Measurements from ENCODE around the gene KAZALD1. TPM values are rescaled to one million over a fixed set of nuclear protein-coding genes. Genes with fewer than 3 reads are reported as not detected.

The KAZALD1 gene
- total RNA-seq, 1 experiment from 2014 or later: 42.3 TPM

DNA sequence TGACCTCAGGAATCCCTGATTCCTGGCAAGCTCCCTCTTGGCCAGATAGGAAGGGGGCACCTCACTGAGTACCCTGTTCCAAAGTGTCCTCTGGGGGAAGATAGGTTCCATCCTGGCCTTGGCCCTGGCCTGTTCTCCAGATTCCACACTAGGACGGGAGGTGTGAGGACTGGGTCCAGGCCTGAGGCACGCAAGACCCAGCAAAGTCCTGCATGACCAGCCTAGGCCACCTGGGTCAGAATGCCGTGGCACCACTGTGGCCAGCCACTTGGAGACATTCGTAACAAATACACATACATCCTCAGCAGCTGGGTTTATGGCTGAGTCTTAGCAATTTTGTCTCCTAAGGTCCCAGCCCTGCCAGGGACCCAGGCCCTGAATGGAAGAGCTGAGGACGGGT is 46.0 kb downstream of the KAZALD1 start:
- no TSS peak for BruUV-seq (replicated peaks)
- no peaks in the 10 kb centered on the region for H3K36me3 Mint-ChIP-seq (ENCODE audit: insufficient read depth, unreplicated experiment)
- CTCF ChIA-PET: interaction anchor here (0.7 to 2.5 kb wide), 4 partner anchors 8 to 201 kb away, joined by 3 to 14 read pairs (median 8); no protein-coding TSS in a partner anchor
- H3K4me1 Mint-ChIP-seq (ENCODE audit: low read depth, unreplicated experiment): peaks cover 17% of the 10 kb centered on the region
- H3K27ac Mint-ChIP-seq (ENCODE audit: unreplicated experiment): no peak overlapping the region
- intact Hi-C loops (cut with micrococcal nuclease; ENCODE audit: unreplicated experiment): no loop called here
- no peak for DNase-seq
- Histone ChIP-seq H3K36me3 (ENCODE audit: control insufficient read depth, insufficient read depth, low read length) (no peaks in the 10 kb centered on the region), H3K4me1 (peaks cover 21% of the 10 kb centered on the region), H3K4me3 (ENCODE audit: low read depth, low read length) (no peak overlapping the region), H3K9me3 (no peaks in the 10 kb centered on the region), H3K27me3 (replicated peaks; ENCODE audit: control insufficient read depth, insufficient read depth, low read length) (no peaks in the 10 kb centered on the region)
- POLR2A ChIA-PET: interaction anchor here (0.5 kb wide), 1 partner anchor 146 kb away, joined by 3 read pairs; no protein-coding TSS in a partner anchor
- H3K27me3 Mint-ChIP-seq (ENCODE audit: insufficient read depth, unreplicated experiment): no peaks in the 10 kb centered on the region
- H3K9me3 Mint-ChIP-seq (ENCODE audit: unreplicated experiment): no peaks in the 10 kb centered on the region
- no peak for TF ChIP-seq CTCF (IDR thresholded peaks at IDR 0.05; ENCODE audit: insufficient read depth in 1 of 2, low read depth in 1 of 2, low read length in 1 of 2, severe bottlenecking in 1 of 2, unreplicated experiment in 1 of 2)
- H3K4me3 Mint-ChIP-seq (ENCODE audit: unreplicated experiment): no peak overlapping the region

- no peaks in the 10 kb centered on the region for H3K9me3 ChIP-seq
- no peaks in the 10 kb centered on the region for H3K36me3 ChIP-seq (ENCODE audit: control insufficient read depth, insufficient read depth, low read length)
- peak; percentile 76 to 78 for DNase-seq
- CTCF ChIA-PET: interaction anchor here (1.6 kb wide), 1 partner anchor 31 kb away, joined by 9 read pairs; no protein-coding TSS in a partner anchor
- POLR2A ChIA-PET: no interaction called here
- no peak for TF ChIP-seq CTCF (IDR thresholded peaks at IDR 0.05; ENCODE audit: insufficient read depth in 1 of 2, low read depth in 1 of 2, low read length in 1 of 2, severe bottlenecking in 1 of 2, unreplicated experiment in 1 of 2)
- Mint-ChIP-seq H3K27ac (ENCODE audit: unreplicated experiment) (peak overlapping the region; percentile 92), H3K9me3 (ENCODE audit: unreplicated experiment) (no peaks in the 10 kb centered on the region), H3K27me3 (ENCODE audit: insufficient read depth, unreplicated experiment) (no peaks in the 10 kb centered on the region), H3K4me3 (ENCODE audit: unreplicated experiment) (peak overlapping the region; percentile 44), H3K36me3 (ENCODE audit: insufficient read depth, unreplicated experiment) (no peaks in the 10 kb centered on the region), H3K4me1 (ENCODE audit: low read depth, unreplicated experiment) (peaks cover 36% of the 10 kb centered on the region)
- intact Hi-C loops (cut with micrococcal nuclease; ENCODE audit: unreplicated experiment): loop anchor here (1.0 kb wide), 1 partner anchor 8 kb away; no protein-coding TSS in a partner anchor
- H3K27me3 ChIP-seq (replicated peaks; ENCODE audit: control insufficient read depth, insufficient read depth, low read length): no peaks in the 10 kb centered on the region
- peaks cover 30% of the 10 kb centered on the region for H3K4me1 ChIP-seq
- no TSS peak for BruUV-seq (replicated peaks)
- H3K4me3 ChIP-seq (ENCODE audit: low read depth, low read length): no peak overlapping the region
These were observed 49.2 kb downstream of the KAZALD1 start for GRCh38 chr10:101110856-101111523.

DNA sequence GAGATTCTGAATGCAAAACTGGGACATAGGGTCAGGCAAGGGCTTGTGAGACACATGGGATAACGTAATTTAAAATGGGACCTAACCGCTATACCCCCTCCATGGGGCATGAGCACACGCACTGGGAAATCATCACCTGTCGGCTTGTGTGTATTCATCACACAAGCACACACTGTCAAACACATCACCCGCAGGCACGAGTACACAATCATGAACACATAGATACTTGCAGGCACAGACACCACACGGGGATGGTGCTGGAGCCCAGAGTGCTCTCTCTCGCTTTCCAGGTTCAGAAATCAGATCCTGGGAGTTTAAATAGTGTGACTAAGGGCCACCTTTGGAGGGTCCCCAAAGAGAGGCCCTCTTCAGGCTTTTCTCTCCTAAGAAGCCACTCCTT is 49.8 kb downstream of the KAZALD1 start:
- Histone ChIP-seq H3K4me1 (peaks cover 30% of the 10 kb centered on the region), H3K36me3 (ENCODE audit: control insufficient read depth, insufficient read depth, low read length) (no peaks in the 10 kb centered on the region), H3K9me3 (no peaks in the 10 kb centered on the region), H3K27me3 (replicated peaks; ENCODE audit: control insufficient read depth, insufficient read depth, low read length) (no peaks in the 10 kb centered on the region), H3K4me3 (ENCODE audit: low read depth, low read length) (no peak overlapping the region)
- Mint-ChIP-seq H3K27me3 (ENCODE audit: insufficient read depth, unreplicated experiment) (no peaks in the 10 kb centered on the region), H3K27ac (ENCODE audit: unreplicated experiment) (peak overlapping the region; percentile 92), H3K9me3 (ENCODE audit: unreplicated experiment) (no peaks in the 10 kb centered on the region), H3K4me3 (ENCODE audit: unreplicated experiment) (peak overlapping the region; percentile 44), H3K36me3 (ENCODE audit: insufficient read depth, unreplicated experiment) (no peaks in the 10 kb centered on the region), H3K4me1 (ENCODE audit: low read depth, unreplicated experiment) (peaks cover 36% of the 10 kb centered on the region)
- ChIA-PET POLR2A (no interaction called here), CTCF (interaction anchor here (1.6 kb wide), 1 partner anchor 31 kb away, joined by 9 read pairs; no protein-coding TSS in a partner anchor)
- no peak for DNase-seq
- BruUV-seq (replicated peaks): no TSS peak
- intact Hi-C loops (cut with micrococcal nuclease; ENCODE audit: unreplicated experiment): loop anchor here (1.0 kb wide), 1 partner anchor 8 kb away; no protein-coding TSS in a partner anchor
- no peak for TF ChIP-seq CTCF (IDR thresholded peaks at IDR 0.05; ENCODE audit: insufficient read depth in 1 of 2, low read depth in 1 of 2, low read length in 1 of 2, severe bottlenecking in 1 of 2, unreplicated experiment in 1 of 2)
